ENCODE data around the gene LZTS2.

Gene LZTS2

GRCh38 chr10:101021692-101022251 is 22.2 kb downstream of the LZTS2 start:
- no peaks in the 10 kb centered on the region for H3K9me2 ChIP-seq (replicated peaks; ENCODE audit: control insufficient read depth, low read length)
- H3K27ac ChIP-seq (ENCODE audit: low read depth, low read length), result no peak overlapping the region
- no peak overlapping the region for H3K4me2 ChIP-seq (ENCODE audit: low read length)
- TF ChIP-seq EZH2phosphoT487 (IDR thresholded peaks at IDR 0.05; ENCODE audit: borderline replicate concordance, low read length) (no peak), CTCF (IDR thresholded peaks at IDR 0.05; ENCODE audit: low read depth, low read length, poor library complexity, severe bottlenecking) (no peak)
- no peaks in the 10 kb centered on the region for H4K20me1 ChIP-seq (ENCODE audit: control insufficient read depth, insufficient read depth, low read depth, low read length)
- H3K27me3 ChIP-seq (ENCODE audit: control insufficient read depth, low read length), result peaks cover 13% of the 10 kb centered on the region; the same call in 1 of the 2 replicates
- no peak overlapping the region for H3K4me3 ChIP-seq (ENCODE audit: low read length)
- H3K79me2 ChIP-seq (ENCODE audit: control insufficient read depth, low read length), result no peaks in the 10 kb centered on the region
- H3F3A ChIP-seq (ENCODE audit: control insufficient read depth, insufficient read depth), result no peaks in the 10 kb centered on the region
- H3K9me3 ChIP-seq (ENCODE audit: control insufficient read depth, insufficient read depth, low read length), result no peaks in the 10 kb centered on the region
- no peaks in the 10 kb centered on the region for H3K36me3 ChIP-seq (ENCODE audit: control insufficient read depth, low read length)
- H3K4me1 ChIP-seq (ENCODE audit: control insufficient read depth, low read length), result peaks cover 19% of the 10 kb centered on the region

- no peaks in the 10 kb centered on the region for H3K79me2 ChIP-seq (ENCODE audit: control insufficient read depth, low read length)
- no peaks in the 10 kb centered on the region for H3K9me2 ChIP-seq (replicated peaks; ENCODE audit: control insufficient read depth, low read length)
Observed at GRCh38 chr10:101022967-101023705, 23.5 kb downstream of the LZTS2 start.

GRCh38 chr10:101027106-101027720 is 27.6 kb downstream of the LZTS2 start:
- Histone ChIP-seq H3K27ac (ENCODE audit: low read depth, low read length) (no peak overlapping the region), H3K79me2 (ENCODE audit: control insufficient read depth, low read length) (no peaks in the 10 kb centered on the region), H3K4me2 (ENCODE audit: low read length) (no peak overlapping the region), H4K20me1 (ENCODE audit: control insufficient read depth, insufficient read depth, low read depth, low read length) (no peaks in the 10 kb centered on the region), H3F3A (ENCODE audit: control insufficient read depth, insufficient read depth) (no peaks in the 10 kb centered on the region), H3K4me1 (ENCODE audit: control insufficient read depth, low read length) (peaks cover 25% of the 10 kb centered on the region), H3K36me3 (ENCODE audit: control insufficient read depth, low read length) (no peaks in the 10 kb centered on the region), H3K9me2 (replicated peaks; ENCODE audit: control insufficient read depth, low read length) (no peaks in the 10 kb centered on the region), H3K4me3 (ENCODE audit: low read length) (no peak overlapping the region), H3K27me3 (ENCODE audit: control insufficient read depth, low read length) (peaks cover 42% of the 10 kb centered on the region), H3K9me3 (ENCODE audit: control insufficient read depth, insufficient read depth, low read length) (no peaks in the 10 kb centered on the region)
- no peak for TF ChIP-seq EZH2phosphoT487 (IDR thresholded peaks at IDR 0.05; ENCODE audit: borderline replicate concordance, low read length)
- TF ChIP-seq CTCF (IDR thresholded peaks at IDR 0.05; ENCODE audit: low read depth, low read length, poor library complexity, severe bottlenecking), result no peak

More at GRCh38 chr10:101022967-101023705, 23.5 kb downstream of the LZTS2 start:
- no peaks in the 10 kb centered on the region for H4K20me1 ChIP-seq (ENCODE audit: control insufficient read depth, insufficient read depth, low read depth, low read length)
- no peaks in the 10 kb centered on the region for H3K36me3 ChIP-seq (ENCODE audit: control insufficient read depth, low read length)
- H3K27ac ChIP-seq (ENCODE audit: low read depth, low read length), result no peak overlapping the region
- H3K4me3 ChIP-seq (ENCODE audit: low read length), result no peak overlapping the region
- TF ChIP-seq EZH2phosphoT487 (IDR thresholded peaks at IDR 0.05; ENCODE audit: borderline replicate concordance, low read length), result no peak
- TF ChIP-seq CTCF (IDR thresholded peaks at IDR 0.05; ENCODE audit: low read depth, low read length, poor library complexity, severe bottlenecking), result no peak
- no peaks in the 10 kb centered on the region for H3F3A ChIP-seq (ENCODE audit: control insufficient read depth, insufficient read depth)
- peaks cover 11% of the 10 kb centered on the region for H3K27me3 ChIP-seq (ENCODE audit: control insufficient read depth, low read length)
- peaks cover 12% of the 10 kb centered on the region for H3K4me1 ChIP-seq (ENCODE audit: control insufficient read depth, low read length)
- no peak overlapping the region for H3K4me2 ChIP-seq (ENCODE audit: low read length)
- H3K9me3 ChIP-seq (ENCODE audit: control insufficient read depth, insufficient read depth, low read length), result no peaks in the 10 kb centered on the region

All from DOHH2 (cell line).